ENCODE results near the gene UQCRQ. TPM values are rescaled to one million over a fixed set of nuclear protein-coding genes. Genes with fewer than 3 reads are reported as not detected.

Gene UQCRQ
- total and polyA plus RNA-seq, 8 donors, result 133 to 235 (median 205) TPM

DNA sequence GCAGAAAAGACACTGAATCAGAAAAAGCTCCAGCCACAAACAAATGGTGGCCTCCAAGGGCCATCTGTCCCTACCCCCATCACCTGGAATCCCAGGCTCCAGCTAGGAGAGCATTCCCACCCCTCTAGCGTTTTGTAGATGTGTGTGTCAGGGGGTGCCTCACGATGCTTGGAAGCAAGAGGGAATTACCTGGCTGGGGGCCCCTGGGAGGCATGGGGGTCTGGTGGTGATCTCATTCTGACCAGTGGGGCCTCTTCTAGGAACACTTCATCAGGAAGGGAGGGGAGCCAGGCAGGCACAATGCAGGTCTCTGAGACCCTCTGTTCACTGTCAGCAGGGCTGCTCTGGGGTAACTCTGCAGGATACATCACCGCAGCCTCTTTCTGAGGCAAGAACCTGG lies 42.0 kb upstream of the UQCRQ start:
- no peak for ATAC-seq
- 92 to 93% methylated on average over 3 of the region's 3 CpGs for WGBS, 2 donors
- no peak for DNase-seq
- Histone ChIP-seq H3K36me3 (peaks cover 0 to 7% (median 0%) of the 10 kb centered on the region in 3 donors), H3K9me3 (no peaks in the 10 kb centered on the region), H3K4me3 (no peak overlapping the region), H3K27me3 (no peaks in the 10 kb centered on the region), H3K27ac (no peak overlapping the region), H3K4me1 (no peaks in the 10 kb centered on the region)
- FAIRE-seq, result no peak
- intact Hi-C loops (cut with DNase I), result loop anchor here in 1 of 3 donors (5.0 to 10.0 kb wide), 3 partner anchors 60 to 300 kb away; no protein-coding TSS in a partner anchor
- TF ChIP-seq, protein P1, sequence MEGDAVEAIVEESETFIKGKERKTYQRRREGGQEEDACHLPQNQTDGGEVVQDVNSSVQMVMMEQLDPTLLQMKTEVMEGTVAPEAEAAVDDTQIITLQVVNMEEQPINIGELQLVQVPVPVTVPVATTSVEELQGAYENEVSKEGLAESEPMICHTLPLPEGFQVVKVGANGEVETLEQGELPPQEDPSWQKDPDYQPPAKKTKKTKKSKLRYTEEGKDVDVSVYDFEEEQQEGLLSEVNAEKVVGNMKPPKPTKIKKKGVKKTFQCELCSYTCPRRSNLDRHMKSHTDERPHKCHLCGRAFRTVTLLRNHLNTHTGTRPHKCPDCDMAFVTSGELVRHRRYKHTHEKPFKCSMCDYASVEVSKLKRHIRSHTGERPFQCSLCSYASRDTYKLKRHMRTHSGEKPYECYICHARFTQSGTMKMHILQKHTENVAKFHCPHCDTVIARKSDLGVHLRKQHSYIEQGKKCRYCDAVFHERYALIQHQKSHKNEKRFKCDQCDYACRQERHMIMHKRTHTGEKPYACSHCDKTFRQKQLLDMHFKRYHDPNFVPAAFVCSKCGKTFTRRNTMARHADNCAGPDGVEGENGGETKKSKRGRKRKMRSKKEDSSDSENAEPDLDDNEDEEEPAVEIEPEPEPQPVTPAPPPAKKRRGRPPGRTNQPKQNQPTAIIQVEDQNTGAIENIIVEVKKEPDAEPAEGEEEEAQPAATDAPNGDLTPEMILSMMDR (IDR thresholded peaks at IDR 0.05), result no peak

DNA sequence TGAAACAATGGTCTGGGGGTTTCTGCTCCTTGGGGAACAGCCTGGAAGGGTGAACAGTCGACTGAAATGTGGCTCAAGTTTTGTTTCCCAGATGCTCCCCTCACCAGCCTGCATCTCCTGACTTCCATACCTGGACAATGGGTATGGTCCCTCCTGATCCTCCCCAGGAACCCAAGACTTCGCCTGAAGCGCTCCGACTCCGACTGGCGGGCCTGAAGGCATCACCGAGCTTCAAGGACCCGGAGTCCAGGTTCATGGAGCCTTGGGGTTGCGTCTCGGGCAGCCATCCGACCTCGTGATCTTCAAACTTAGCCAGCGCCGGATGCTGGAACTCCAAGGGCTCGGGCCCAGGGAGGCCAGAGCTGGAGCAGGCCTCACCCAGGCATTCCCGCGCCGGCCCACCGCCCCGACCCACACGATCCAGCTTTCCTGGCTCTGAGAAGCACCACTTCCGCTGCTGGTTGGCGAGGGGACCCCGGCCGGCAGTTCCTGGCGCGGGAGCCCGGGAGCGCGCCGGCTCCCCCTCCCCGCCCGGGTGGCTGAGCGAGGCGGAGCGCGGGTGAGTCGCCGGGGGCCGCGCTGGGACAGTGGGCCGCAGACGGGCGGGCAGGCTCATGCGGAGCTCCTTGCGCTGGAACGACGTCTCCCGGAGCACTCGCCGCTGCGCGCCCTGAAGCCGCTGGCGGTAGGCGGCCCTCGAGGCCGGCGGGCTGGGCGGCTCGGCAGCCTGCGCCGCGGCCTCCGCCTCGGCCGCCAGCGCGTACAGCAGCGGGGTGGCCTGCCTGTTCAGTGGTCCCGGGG lies 41.2 kb upstream of the UQCRQ start:
- DNase-seq (peak in 2 of 6 donors; percentile 49 to 72), ATAC-seq (no peak), FAIRE-seq (no peak)
- Histone ChIP-seq H3K36me3 (peaks cover 0 to 7% (median 0%) of the 10 kb centered on the region in 3 donors), H3K4me3 (no peak overlapping the region), H3K9me3 (no peaks in the 10 kb centered on the region), H3K27ac (no peak overlapping the region), H3K4me1 (no peaks in the 10 kb centered on the region), H3K27me3 (no peaks in the 10 kb centered on the region)
- intact Hi-C loops (cut with DNase I), result loop anchor here in 1 of 3 donors (10.0 kb wide), 2 partner anchors 60 to 300 kb away; no protein-coding TSS in a partner anchor
- TF ChIP-seq, protein P1 (IDR thresholded peaks at IDR 0.05), result no peak
- WGBS, 2 donors, result 89 to 92% methylated on average over 61 to 71 of the region's 71 CpGs

DNA sequence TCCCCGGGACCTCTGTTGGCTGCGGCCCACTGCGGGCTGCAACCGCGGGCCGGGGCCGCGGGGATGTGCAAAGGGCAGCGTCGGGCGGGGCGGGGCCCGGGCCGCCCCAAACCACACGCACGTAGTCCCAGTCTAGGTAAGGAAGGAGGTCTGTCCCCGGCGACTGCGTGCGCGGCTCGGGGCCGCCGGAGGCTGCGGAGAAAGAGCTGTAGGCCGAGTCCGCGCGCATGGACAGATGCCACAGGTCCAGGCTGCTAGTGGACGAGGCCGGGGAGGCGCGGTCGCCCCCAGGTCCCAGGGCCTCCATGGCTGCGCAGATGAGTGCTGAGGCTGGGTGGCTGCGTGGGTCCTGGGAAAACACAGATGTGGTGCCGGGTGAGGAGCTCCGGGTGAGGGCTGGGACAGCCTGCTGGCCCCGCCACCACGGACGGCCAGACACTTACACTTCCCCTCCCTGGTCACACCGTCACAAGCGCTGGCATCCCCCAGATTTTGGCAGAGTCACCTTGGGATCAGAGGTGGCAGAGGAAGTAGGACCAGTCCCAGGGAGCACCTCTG lies 40.5 kb upstream of the UQCRQ start:
- H3K9me3 ChIP-seq, result no peaks in the 10 kb centered on the region
- ATAC-seq, result no peak
- peaks cover 0 to 7% (median 0%) of the 10 kb centered on the region in 3 donors for H3K36me3 ChIP-seq
- H3K4me1 ChIP-seq, result no peaks in the 10 kb centered on the region
- TF ChIP-seq, protein P1 (IDR thresholded peaks at IDR 0.05), result no peak
- no peak overlapping the region for H3K4me3 ChIP-seq
- intact Hi-C loops (cut with DNase I), result loop anchor here in 1 of 3 donors (10.0 kb wide), 2 partner anchors 59 to 301 kb away; no protein-coding TSS in a partner anchor
- H3K27ac ChIP-seq, result no peak overlapping the region
- FAIRE-seq, result no peak
- DNase-seq, result peak in 2 of 6 donors; percentile 59 to 74
- whole genome bisulfite sequencing, 2 donors, result 87% methylated on average over 43 of the region's 43 CpGs
- H3K27me3 ChIP-seq, result no peaks in the 10 kb centered on the region

DNA sequence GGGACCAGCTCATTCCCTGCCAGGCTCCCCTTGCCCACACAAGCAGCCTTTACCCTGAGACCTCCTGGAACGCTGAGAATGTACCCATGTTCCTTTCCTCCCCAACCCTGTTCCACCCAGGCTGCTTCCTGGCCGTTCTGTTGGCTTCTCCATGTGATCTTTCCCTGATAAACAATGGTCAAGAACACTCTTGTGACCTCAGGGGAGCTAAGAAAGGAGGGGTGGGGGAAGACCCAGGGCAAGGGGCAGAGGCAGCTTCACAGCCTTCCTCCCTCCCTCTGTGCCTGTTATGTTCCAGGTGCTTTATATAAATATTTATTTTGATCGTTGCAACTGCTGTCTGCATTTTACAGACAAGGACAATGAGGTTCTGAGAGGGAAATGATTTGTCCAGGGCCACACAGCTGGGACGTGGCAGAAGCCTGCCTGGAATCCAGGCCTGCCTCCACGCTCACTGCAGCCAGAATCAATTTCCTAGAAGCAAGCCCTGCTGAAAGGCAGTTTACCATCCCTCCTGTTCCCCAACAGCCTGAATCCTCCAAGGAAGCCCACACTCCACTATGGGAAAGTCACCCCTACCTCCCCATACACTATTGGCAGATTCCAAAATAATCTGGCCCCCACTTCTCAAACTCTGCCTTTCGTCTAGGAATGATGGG lies 39.9 kb upstream of the UQCRQ start:
- TF ChIP-seq, protein P1 (IDR thresholded peaks at IDR 0.05), result no peak
- peaks cover 0 to 7% (median 0%) of the 10 kb centered on the region in 3 donors for H3K36me3 ChIP-seq
- H3K4me1 ChIP-seq, result no peaks in the 10 kb centered on the region
- ATAC-seq, result no peak
- DNase-seq, result no peak
- H3K27me3 ChIP-seq, result no peaks in the 10 kb centered on the region
- H3K4me3 ChIP-seq, result no peak overlapping the region
- no peak overlapping the region for H3K27ac ChIP-seq
- intact Hi-C loops (cut with DNase I), result loop anchor here in 1 of 3 donors (10.0 kb wide), 2 partner anchors 58 to 302 kb away; no protein-coding TSS in a partner anchor
- no peaks in the 10 kb centered on the region for H3K9me3 ChIP-seq
- WGBS, 2 donors, result 64% methylated on average over 6 of the region's 6 CpGs
- FAIRE-seq, result no peak
